Colonic mucosa (tissue), 4 donors: ENCODE data around the gene GMIP. TPM values are rescaled to one million over a fixed set of nuclear protein-coding genes. Genes with fewer than 3 reads are reported as not detected.
"Not testable (repeated sequence)": the region's sequence is repeated elsewhere in the genome, so short reads cannot be mapped to it uniquely, and the experiment has no call there.

ENCODE experiments used
- DNase-seq: peaks from one replicate; pipeline ENCODE4 v3.0.0-alpha.2; 2020
- H3K27ac ChIP-seq: fragments of 200-600 bp; one replicate; pipeline ENCODE4 v1.8.0; 2021
- H3K27me3 ChIP-seq: fragments of 200-600 bp; one replicate; pipeline ENCODE4 v1.8.0; 2021
- H3K36me3 ChIP-seq: fragments of 200-600 bp; one replicate; pipeline ENCODE4 v1.8.0; 2021
- H3K4me1 ChIP-seq: fragments of 200-600 bp; one replicate; pipeline ENCODE4 v1.8.0; 2021; ENCODE audit warnings: mild to moderate bottlenecking
- H3K4me3 ChIP-seq: fragments of 200-600 bp; one replicate; pipeline ENCODE4 v1.8.0; 2021
- H3K9ac ChIP-seq, 2 donors: one replicate each; pipeline ENCODE4 v1.7.0; 2013; ENCODE audit warnings: control low read depth in 2 of 2, low read depth in 2 of 2, low read length in 2 of 2
- H3K9me3 ChIP-seq: fragments of 200-600 bp; one replicate; pipeline ENCODE4 v1.8.0; 2021
- CTCF ChIP-seq: fragments of 200-600 bp; IDR thresholded peaks from one replicate; pipeline ENCODE4 v1.8.0; 2022; ENCODE audit warnings: antibody characterized with exemption, mild to moderate bottlenecking
- intact Hi-C: fragments of 100-400 bp; cut with DNase I; formaldehyde crosslinking; loops from one replicate; pipeline ENCODE4 v1.14.1; 2022
- total RNA-seq, 2 donors: library from RNA; stranded (reverse); fragmentation: NEBNext Ultra II Directional in 1 of 2; extraction: Animal tissue kit (Norgen Biotek cat#: 25700) in 1 of 2; gene quantifications; one replicate each; pipeline ENCODE4 v1.2.1, GENCODE V29; 2021
- donor health status: healthy.
- donor health status: DM: no; HTN: no; CAD: no.
- donor health status: DM: no; HTN: no; CAD: no.

Gene GMIP
- total RNA-seq, 2 donors from 2014 or later: 31.4 to 32.2 TPM

- Histone ChIP-seq H3K27me3 (no peaks in the 10 kb centered on the region), H3K9me3 (no peaks in the 10 kb centered on the region), H3K36me3 (no peaks in the 10 kb centered on the region), H3K9ac (peak within 1 kb of the TSS; percentile 81 to 96), H3K4me1 (no peaks in the 10 kb centered on the region), H3K27ac (peak within 1 kb of the TSS; percentile 79), H3K4me3 (peak within 1 kb of the TSS; percentile 79)
- DNase-seq: peak; percentile 96
- intact Hi-C loops: loop anchor here (5.0 kb wide), 1 partner anchor 64 kb away; the partner anchor contains the start of gene ZNF14
- TF ChIP-seq CTCF: no peak
Measured at GRCh38 chr19:19668230-19669012, 25.0 kb upstream of the GMIP start, which contains the start of gene ZNF101. TSS of gene ZNF101 (plus strand) at chr19:19668839. CDS start at chr19:19668964, 125 bp downstream.

GRCh38 chr19:19665420-19665948, 22.0 kb upstream of the GMIP start:
- H3K36me3 ChIP-seq, H3K27me3 ChIP-seq, H3K9me3 ChIP-seq, H3K27ac ChIP-seq, DNase-seq, H3K4me3 ChIP-seq, H3K4me1 ChIP-seq, H3K9ac ChIP-seq: not testable (repeated sequence)
- intact Hi-C loops: loop anchor here (5.0 kb wide), 1 partner anchor 67 kb away; the partner anchor contains the start of gene ZNF14

- no peak for TF ChIP-seq CTCF
- H3K4me1 ChIP-seq: no peaks in the 10 kb centered on the region
- H3K36me3 ChIP-seq: peaks cover 5% of the 10 kb centered on the region
- H3K27ac ChIP-seq: peak within 1 kb of the TSS; percentile 83
- peak; percentile 95 for DNase-seq
- peak within 1 kb of the TSS; percentile 80 for H3K4me3 ChIP-seq
- no peaks in the 10 kb centered on the region for H3K9me3 ChIP-seq
- H3K27me3 ChIP-seq: no peaks in the 10 kb centered on the region
- H3K9ac ChIP-seq: peak within 1 kb of the TSS; percentile 91 to 94
- intact Hi-C loops: no loop called here
Measured at GRCh38 chr19:19663256-19664120, 20.0 kb upstream of the GMIP start, which contains the start of gene ATP13A1. TSS of gene ATP13A1 (minus strand) at chr19:19663676. CDS start at chr19:19663666, 10 bp downstream.

- Histone ChIP-seq H3K27me3 (no peaks in the 10 kb centered on the region), H3K9ac (peak overlapping the region; percentile 91 to 94), H3K27ac (peak overlapping the region; percentile 83), H3K4me3 (peak overlapping the region; percentile 80), H3K4me1 (no peaks in the 10 kb centered on the region), H3K36me3 (peaks cover 8% of the 10 kb centered on the region), H3K9me3 (no peaks in the 10 kb centered on the region)
- DNase-seq: no peak
- no peak for TF ChIP-seq CTCF
- intact Hi-C loops: no loop called here
Measured at GRCh38 chr19:19662871-19663255, 19.4 kb upstream of the GMIP start.

- H3K4me1 ChIP-seq: no peaks in the 10 kb centered on the region
- no peak for DNase-seq
- no peak overlapping the region for H3K27ac ChIP-seq
- intact Hi-C loops: no loop called here
- peak overlapping the region; percentile 80 for H3K4me3 ChIP-seq
- peaks cover 8% of the 10 kb centered on the region for H3K36me3 ChIP-seq
- H3K27me3 ChIP-seq: no peaks in the 10 kb centered on the region
- H3K9ac ChIP-seq: peak overlapping the region in 1 of 2 donors; percentile 91
- TF ChIP-seq CTCF: no peak
- H3K9me3 ChIP-seq: no peaks in the 10 kb centered on the region
Measured at GRCh38 chr19:19662344-19662743, 18.9 kb upstream of the GMIP start.
